Gastrocnemius medialis (tissue), 4 donors: ENCODE results near the gene CDKN1C. TPM values are rescaled to one million over a fixed set of nuclear protein-coding genes. Genes with fewer than 3 reads are reported as not detected.

Source experiments
- ATAC-seq, 2 donors: fragments of 150-250 bp; one replicate each; pipeline ENCODE4 v1.9.1; 2016
- DNase-seq, 2 donors: peaks; one replicate each; pipeline ENCODE4 v3.0.0-alpha.2; 2019
- H3K27ac ChIP-seq, 4 donors: fragments of 200-600 bp; sonication (generic); 1 replicate in 1 of 4; 2 replicates in 3 of 4; pipeline ENCODE4 v1.5.1; 2016 to 2018; ENCODE audit warnings: mild to moderate bottlenecking in 2 of 4, moderate library complexity in 1 of 4
- H3K27me3 ChIP-seq, 3 donors: fragments of 200-600 bp; sonication (generic) in 2 of 3; 1 replicate in 1 of 3; 2 replicates in 2 of 3; pipeline versions ENCODE4 v1.5.1 to v1.6.0; 2016 to 2019; ENCODE audit warnings: mild to moderate bottlenecking in 1 of 3, moderate library complexity in 1 of 3
- H3K36me3 ChIP-seq, 2 donors: fragments of 200-600 bp; sonication (generic) in 1 of 2; one replicate each; pipeline ENCODE4 v1.5.1; 2017 to 2018
- H3K4me1 ChIP-seq, 2 donors: fragments of 200-600 bp; sonication (generic) in 1 of 2; one replicate each; pipeline ENCODE4 v1.5.1; 2016 to 2017; ENCODE audit warnings: mild to moderate bottlenecking in 2 of 2
- H3K4me3 ChIP-seq, 4 donors: fragments of 200-600 bp; sonication (generic) in 3 of 4; 1 replicate in 1 of 4; 2 replicates in 3 of 4; pipeline ENCODE4 v1.5.1; 2016 to 2019; ENCODE audit warnings: mild to moderate bottlenecking in 2 of 4
- H3K9me3 ChIP-seq, 3 donors: fragments of 200-600 bp; sonication (generic) in 2 of 3; 1 replicate in 1 of 3; 2 replicates in 2 of 3; pipeline ENCODE4 v1.5.1; 2016 to 2019
- POLR2A ChIP-seq, 2 donors: fragments of 450-650 bp; IDR thresholded peaks; one replicate each; pipeline ENCODE4 v1.6.1; 2017; ENCODE audit warnings: antibody characterized with exemption in 2 of 2, mild to moderate bottlenecking in 2 of 2, moderate library complexity in 2 of 2
- in situ Hi-C, 4 donors: fragments of 200-750 bp; cut with MboI; loops; one replicate each; pipeline versions ENCODE4 v1.15.0 to v1.8.0; 2017; ENCODE audit warnings: low sequenced_read_pairs in 4 of 4
- intact Hi-C: fragments of 100-400 bp; cut with DNase I; formaldehyde crosslinking; loops from one replicate; pipeline ENCODE4 v1.15.1; 2023; ENCODE audit warnings: low total_unique reads
- total RNA-seq, 4 donors: library from RNA; depleted of rRNA; stranded (reverse); fragments of >200 nt; gene quantifications; one replicate each; pipeline versions ENCODE4 v1.1.0 to v1.2.3, GENCODE V29; 2016
- TF ChIP-seq, protein P1 (sequence below), 5 experiments: fragments of 450-650 bp in 3 of 5; fragments of 200-600 bp in 2 of 5; sonication (generic) in 2 of 5; IDR thresholded peaks in 4 of 5; conservative IDR thresholded peaks in 1 of 5; 1 replicate in 4 of 5; 2 replicates in 1 of 5; pipeline ENCODE4 v1.5.1; 2016 to 2019; ENCODE audit warnings: antibody characterized with exemption in 5 of 5, mild to moderate bottlenecking in 3 of 5, moderate library complexity in 3 of 5

Gene CDKN1C
- total RNA-seq, 4 donors from 2014 or later, result 22.0 to 56.9 (median 38.5) TPM

DNA sequence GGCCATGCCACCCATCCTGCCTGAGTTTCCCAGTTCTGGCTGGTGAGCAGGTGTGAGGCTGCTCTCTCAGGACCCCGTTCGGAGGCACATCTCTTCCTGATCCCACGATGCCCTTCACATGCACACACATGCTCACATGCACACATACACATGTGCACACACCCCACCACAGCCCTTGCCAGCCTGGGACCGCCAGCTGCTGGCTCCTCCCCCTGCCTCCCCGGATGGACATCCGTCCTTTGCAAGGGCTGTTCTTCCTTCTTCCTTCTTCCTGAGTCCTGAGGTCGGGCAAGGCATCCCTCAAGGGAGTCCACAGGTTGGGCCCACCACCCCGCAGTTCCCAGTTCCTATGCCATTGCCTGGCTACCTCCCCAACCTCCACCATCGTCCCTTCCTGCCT, 10.5 kb upstream of the CDKN1C start:
- H3K27ac ChIP-seq, result no peak overlapping the region
- in situ Hi-C loops, result loop anchor here in 3 of 4 donors (10.0 to 25.0 kb wide), 3 partner anchors 209 to 471 kb away; partner anchors contain the start of genes KCNQ1OT1 (in 3 of the 3), KCNQ1 (in 1 of the 3) and TRPM5 (in 1 of the 3)
- H3K9me3 ChIP-seq, result no peaks in the 10 kb centered on the region
- no peaks in the 10 kb centered on the region for H3K27me3 ChIP-seq
- no peak overlapping the region for H3K4me3 ChIP-seq
- ATAC-seq (no peak), DNase-seq (no peak)
- no peaks in the 10 kb centered on the region for H3K36me3 ChIP-seq
- H3K4me1 ChIP-seq, result peaks cover 0 to 12% of the 10 kb centered on the region in 2 donors
- TF ChIP-seq, protein P1, sequence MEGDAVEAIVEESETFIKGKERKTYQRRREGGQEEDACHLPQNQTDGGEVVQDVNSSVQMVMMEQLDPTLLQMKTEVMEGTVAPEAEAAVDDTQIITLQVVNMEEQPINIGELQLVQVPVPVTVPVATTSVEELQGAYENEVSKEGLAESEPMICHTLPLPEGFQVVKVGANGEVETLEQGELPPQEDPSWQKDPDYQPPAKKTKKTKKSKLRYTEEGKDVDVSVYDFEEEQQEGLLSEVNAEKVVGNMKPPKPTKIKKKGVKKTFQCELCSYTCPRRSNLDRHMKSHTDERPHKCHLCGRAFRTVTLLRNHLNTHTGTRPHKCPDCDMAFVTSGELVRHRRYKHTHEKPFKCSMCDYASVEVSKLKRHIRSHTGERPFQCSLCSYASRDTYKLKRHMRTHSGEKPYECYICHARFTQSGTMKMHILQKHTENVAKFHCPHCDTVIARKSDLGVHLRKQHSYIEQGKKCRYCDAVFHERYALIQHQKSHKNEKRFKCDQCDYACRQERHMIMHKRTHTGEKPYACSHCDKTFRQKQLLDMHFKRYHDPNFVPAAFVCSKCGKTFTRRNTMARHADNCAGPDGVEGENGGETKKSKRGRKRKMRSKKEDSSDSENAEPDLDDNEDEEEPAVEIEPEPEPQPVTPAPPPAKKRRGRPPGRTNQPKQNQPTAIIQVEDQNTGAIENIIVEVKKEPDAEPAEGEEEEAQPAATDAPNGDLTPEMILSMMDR (IDR thresholded peaks at IDR 0.05 in 4 of 5, conservative IDR thresholded peaks at IDR 0.05 in 1 of 5), result no peak
- no peak for TF ChIP-seq POLR2A (IDR thresholded peaks at IDR 0.05)
- intact Hi-C loops, result loop anchor here (10.0 kb wide), 1 partner anchor 591 kb away; the partner anchor contains the start of genes C11orf21 and TSPAN32

DNA sequence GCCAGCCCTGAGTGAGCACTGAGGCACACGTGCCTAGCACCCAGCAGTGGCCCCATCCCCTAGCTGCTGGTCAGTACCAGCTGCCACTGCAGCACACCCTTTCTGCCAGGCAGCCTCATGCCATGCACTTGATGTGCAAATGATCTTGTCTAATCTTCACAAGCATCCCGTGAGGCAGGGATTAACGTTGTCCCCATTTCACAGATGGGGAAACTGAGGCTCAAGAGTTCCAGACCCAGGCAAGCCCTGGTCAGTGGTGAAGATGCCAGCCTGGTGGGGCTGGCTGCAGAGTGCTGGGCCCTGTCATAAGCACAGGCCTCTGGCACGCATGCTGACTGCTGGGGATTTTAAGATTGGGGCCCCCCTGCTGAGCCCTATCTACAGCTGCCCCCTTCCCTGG, 8.4 kb upstream of the CDKN1C start:
- Histone ChIP-seq H3K27ac (no peak overlapping the region), H3K36me3 (no peaks in the 10 kb centered on the region), H3K27me3 (no peaks in the 10 kb centered on the region), H3K4me3 (no peak overlapping the region), H3K4me1 (peaks cover 0 to 12% of the 10 kb centered on the region in 2 donors), H3K9me3 (no peaks in the 10 kb centered on the region)
- ATAC-seq (no peak), DNase-seq (no peak)
- in situ Hi-C loops, result loop anchor here in 3 of 4 donors (10.0 to 25.0 kb wide), 3 partner anchors 207 to 469 kb away; partner anchors contain the start of genes KCNQ1OT1 (in 3 of the 3), KCNQ1 (in 1 of the 3) and TRPM5 (in 1 of the 3)
- intact Hi-C loops, result loop anchor here (10.0 kb wide), 1 partner anchor 589 kb away; the partner anchor contains the start of genes C11orf21 and TSPAN32
- no peak for TF ChIP-seq POLR2A (IDR thresholded peaks at IDR 0.05)
- TF ChIP-seq, protein P1 (IDR thresholded peaks at IDR 0.05 in 4 of 5, conservative IDR thresholded peaks at IDR 0.05 in 1 of 5), result no peak

DNA sequence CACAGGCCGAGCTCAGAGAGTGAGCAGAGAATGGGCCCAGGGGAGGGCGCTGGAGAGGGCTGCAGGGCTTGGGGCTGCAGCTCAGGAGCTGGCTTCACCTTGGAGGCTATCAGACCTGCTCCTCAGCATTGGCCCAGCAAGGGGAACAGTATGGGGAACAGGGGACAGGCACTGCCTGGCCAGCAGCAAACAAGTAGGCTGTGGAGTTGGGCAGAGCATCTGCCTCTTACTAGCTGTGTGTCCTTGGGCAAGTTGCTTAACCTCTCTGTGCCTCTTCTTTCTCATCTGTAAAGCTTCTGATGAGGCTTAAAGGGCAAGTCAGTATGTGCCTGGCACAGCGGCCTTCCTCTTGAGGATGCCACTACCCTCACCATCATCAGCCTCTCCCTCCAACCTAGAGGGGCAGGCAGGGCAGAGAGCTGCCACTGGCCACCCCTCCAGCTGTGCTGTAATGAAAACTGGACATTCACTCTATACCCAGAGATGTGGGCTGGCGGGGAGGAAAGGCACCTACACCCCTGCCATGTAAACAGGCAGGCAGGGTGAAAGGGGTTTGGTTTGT, 7.5 kb upstream of the CDKN1C start:
- TF ChIP-seq, protein P1 (IDR thresholded peaks at IDR 0.05 in 4 of 5, conservative IDR thresholded peaks at IDR 0.05 in 1 of 5), result no peak
- TF ChIP-seq POLR2A (IDR thresholded peaks at IDR 0.05), result no peak
- peak overlapping the region in 2 of 4 donors; percentile 37 to 47 for H3K4me3 ChIP-seq
- H3K36me3 ChIP-seq, result no peaks in the 10 kb centered on the region
- ATAC-seq (no peak), DNase-seq (no peak)
- H3K4me1 ChIP-seq, result peaks cover under 1 to 12% of the 10 kb centered on the region in 2 donors
- peak overlapping the region in 3 of 4 donors; percentile 23 to 31 (median 29) for H3K27ac ChIP-seq
- no peaks in the 10 kb centered on the region for H3K27me3 ChIP-seq
- in situ Hi-C loops (loop anchor here in 3 of 4 donors (10.0 to 25.0 kb wide), 3 partner anchors 206 to 468 kb away; partner anchors contain the start of genes KCNQ1OT1 (in 3 of the 3), KCNQ1 (in 1 of the 3) and TRPM5 (in 1 of the 3)), intact Hi-C loops (loop anchor here (1.0 to 10.0 kb wide), 2 partner anchors 361 to 588 kb away; partner anchors contain the start of genes C11orf21 and TSPAN32)
- no peaks in the 10 kb centered on the region for H3K9me3 ChIP-seq

DNA sequence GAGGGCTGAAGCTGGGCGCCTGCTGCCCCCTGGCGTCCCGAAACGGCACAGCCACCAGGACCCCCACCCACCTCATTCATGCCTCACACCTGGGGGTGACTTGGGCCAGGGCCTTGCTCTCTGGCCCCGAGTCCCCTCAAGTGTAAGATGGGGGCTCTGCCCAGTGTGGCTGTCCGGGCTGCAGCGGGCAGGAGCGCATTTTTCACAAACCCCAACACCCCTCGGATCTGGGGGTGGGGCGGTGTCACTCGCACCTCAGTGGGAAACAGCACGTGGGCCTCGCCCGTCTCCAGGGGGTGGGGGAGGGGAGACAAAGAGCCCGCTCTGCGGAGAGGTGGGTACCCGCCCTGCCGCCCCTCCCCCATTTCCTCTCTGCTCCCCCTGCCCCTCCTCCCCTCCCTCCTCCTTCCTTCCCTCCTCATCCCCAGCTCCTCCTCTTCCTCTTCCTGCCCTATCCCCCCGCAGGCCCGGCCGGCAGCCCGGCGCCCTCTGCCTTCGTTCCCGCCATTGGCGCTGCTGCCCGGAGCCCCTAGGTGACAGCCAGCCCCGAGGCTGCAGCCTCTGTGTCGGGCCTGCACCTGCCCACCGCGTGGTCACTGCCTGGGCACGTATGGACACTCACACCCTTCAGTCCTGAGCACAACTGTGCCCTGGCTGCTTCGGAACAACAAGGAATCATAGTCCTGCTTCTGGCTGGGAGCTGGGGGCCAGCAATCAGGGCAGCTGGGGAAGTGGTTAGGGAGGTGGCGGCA, 6.8 kb upstream of the CDKN1C start:
- Histone ChIP-seq H3K4me3 (peak overlapping the region; percentile 32 to 47 (median 36)), H3K36me3 (no peaks in the 10 kb centered on the region), H3K27ac (peak overlapping the region in 3 of 4 donors; percentile 23 to 31 (median 29)), H3K27me3 (no peaks in the 10 kb centered on the region), H3K4me1 (peaks cover 5 to 12% of the 10 kb centered on the region in 2 donors), H3K9me3 (no peaks in the 10 kb centered on the region)
- in situ Hi-C loops, result loop anchor here in 3 of 4 donors (10.0 to 25.0 kb wide), 3 partner anchors 205 to 468 kb away; partner anchors contain the start of genes KCNQ1OT1 (in 3 of the 3), KCNQ1 (in 1 of the 3) and TRPM5 (in 1 of the 3)
- no peak for DNase-seq
- TF ChIP-seq, protein P1 (IDR thresholded peaks at IDR 0.05 in 4 of 5, conservative IDR thresholded peaks at IDR 0.05 in 1 of 5), result peak; percentile 80 to 93 (median 92)
- no peak for TF ChIP-seq POLR2A (IDR thresholded peaks at IDR 0.05)
- ATAC-seq, result peak in 1 of 2 donors; percentile 25
- intact Hi-C loops, result loop anchor here (1.0 to 10.0 kb wide), 2 partner anchors 360 to 588 kb away; partner anchors contain the start of genes C11orf21 and TSPAN32
